GM23248 (cell line): ENCODE data around the gene RADIL. TPM values are rescaled to one million over a fixed set of nuclear protein-coding genes. Genes with fewer than 3 reads are reported as not detected.

Experiments used
- DNase-seq: peaks from one replicate; pipeline ENCODE4 v3.0.0-alpha.2; 2015
- H2AFZ ChIP-seq: fragments of 200-600 bp; sonication (generic); 2 replicates; pipeline ENCODE4 v1.6.1; 2016; ENCODE audit warnings: antibody characterized with exemption
- H3F3A ChIP-seq: fragments of 200-600 bp; sonication (generic); 2 replicates; pipeline ENCODE4 v1.6.1; 2016; ENCODE audit warnings: mild to moderate bottlenecking, antibody characterized with exemption, mixed run types; ENCODE audit not compliant: insufficient read depth
- H3K27ac ChIP-seq: fragments of 200-600 bp; sonication (generic); 2 replicates; pipeline ENCODE4 v1.5.1; 2016; ENCODE audit warnings: mild to moderate bottlenecking
- H3K27me3 ChIP-seq: fragments of 200-600 bp; sonication (generic); replicated peaks from 2 replicates; pipeline ENCODE4 v1.6.1; 2016; ENCODE audit warnings: mild to moderate bottlenecking; ENCODE audit not compliant: insufficient read depth
- H3K36me3 ChIP-seq: fragments of 200-600 bp; sonication (generic); 2 replicates; pipeline ENCODE4 v1.6.1; 2016; ENCODE audit warnings: low read depth, mild to moderate bottlenecking
- H3K4me1 ChIP-seq: fragments of 200-600 bp; sonication (generic); 2 replicates; pipeline ENCODE4 v1.6.1; 2016; ENCODE audit warnings: mild to moderate bottlenecking; ENCODE audit not compliant: insufficient read depth
- H3K4me2 ChIP-seq: fragments of 200-600 bp; sonication (generic); one replicate; pipeline ENCODE4 v1.6.1; 2016; ENCODE audit warnings: mild to moderate bottlenecking; ENCODE audit not compliant: unreplicated experiment
- H3K4me3 ChIP-seq: fragments of 200-600 bp; sonication (generic); 2 replicates; pipeline ENCODE4 v1.5.1; 2016; ENCODE audit warnings: mild to moderate bottlenecking
- H3K79me2 ChIP-seq: fragments of 200-600 bp; sonication (generic); 2 replicates; pipeline ENCODE4 v1.6.1; 2016; ENCODE audit warnings: mild to moderate bottlenecking; ENCODE audit not compliant: insufficient read depth
- H3K9ac ChIP-seq: fragments of 200-600 bp; sonication (generic); 2 replicates; pipeline ENCODE4 v1.6.1; 2016; ENCODE audit warnings: mild to moderate bottlenecking
- H3K9me2 ChIP-seq: fragments of 200-600 bp; sonication (generic); 2 replicates; pipeline ENCODE4 v1.6.1; 2016; ENCODE audit warnings: mixed run types, mild to moderate bottlenecking, moderate library complexity; ENCODE audit not compliant: insufficient read depth
- H3K9me3 ChIP-seq: fragments of 200-600 bp; sonication (generic); one replicate; pipeline ENCODE4 v1.6.1; 2017; ENCODE audit warnings: low read depth
- H4K20me1 ChIP-seq: fragments of 200-600 bp; sonication (generic); 2 replicates; pipeline ENCODE4 v1.6.0; 2016; ENCODE audit not compliant: insufficient read depth
- EZH2 ChIP-seq: fragments of 200-600 bp; sonication (generic); IDR thresholded peaks from 2 replicates; pipeline ENCODE4 v1.6.1; 2018; ENCODE audit warnings: antibody characterized with exemption, mild to moderate bottlenecking; ENCODE audit not compliant: insufficient read depth, poor library complexity, severe bottlenecking
- EZH2phosphoT487 ChIP-seq: fragments of 200-600 bp; sonication (generic); IDR thresholded peaks from 2 replicates; pipeline ENCODE4 v1.6.1; 2018; ENCODE audit warnings: antibody characterized with exemption, moderate library complexity, mild to moderate bottlenecking, low read depth; ENCODE audit not compliant: insufficient read depth
- WGBS, 2 experiments: methylation state at CpG; one replicate each; pipeline ENCODE4 v1.1.6; 2015 to 2017; ENCODE audit warnings: low lambda C conversion rate in 2 of 2, low coverage in 1 of 2; ENCODE audit errors: missing lambda C conversion rate in 2 of 2; 5-methylcytosine and 5-hydroxymethylcytosine counted together
- in situ Hi-C: fragments of 300-500 bp; cut with MboI; formaldehyde crosslinking; loops from 2 replicates; pipeline ENCODE4 v1.15.0; 2020
- polyA plus RNA-seq: library from polyadenylated mRNA; unstranded; fragments of >200 nt; fragmentation: Nextera tagmentation; extraction: Ambion mirVana; gene quantifications from 2 replicates; pipeline ENCODE4 v1.2.1, GENCODE V29; 2016
- total RNA-seq: library from RNA; depleted of rRNA; stranded (reverse); fragments of >200 nt; shearing (Covaris generic); gene quantifications from 2 replicates; pipeline ENCODE4 v1.2.3, GENCODE V29; 2014

The RADIL gene
- total and polyA plus RNA-seq, 2 experiments from 2014 or later, result 0.55 to 4.3 TPM

- no peaks in the 10 kb centered on the region for H3K79me2 ChIP-seq
- no peak for DNase-seq
- no peaks in the 10 kb centered on the region for H4K20me1 ChIP-seq
- no peaks in the 10 kb centered on the region for H3K9me3 ChIP-seq
- H3F3A ChIP-seq, result no peaks in the 10 kb centered on the region
- in situ Hi-C loops, result no loop called here
- H3K9me2 ChIP-seq, result no peaks in the 10 kb centered on the region
- 88 to 93% methylated on average over 15 to 30 of the region's 30 CpGs for WGBS, 2 experiments
- no peaks in the 10 kb centered on the region for H3K36me3 ChIP-seq
- no peaks in the 10 kb centered on the region for H3K4me1 ChIP-seq
- no peak overlapping the region for H3K9ac ChIP-seq
- H2AFZ ChIP-seq, result no peak overlapping the region
- no peak for TF ChIP-seq EZH2phosphoT487
- H3K27me3 ChIP-seq, result no peaks in the 10 kb centered on the region
- no peak overlapping the region for H3K4me2 ChIP-seq
- no peak overlapping the region for H3K27ac ChIP-seq
- H3K4me3 ChIP-seq, result no peak overlapping the region
Observed at GRCh38 chr7:4836206-4836661, 47.3 kb downstream of the RADIL start.

GRCh38 chr7:4835398-4836205 is 47.9 kb downstream of the RADIL start:
- H4K20me1 ChIP-seq, result no peaks in the 10 kb centered on the region
- no peaks in the 10 kb centered on the region for H3F3A ChIP-seq
- no peaks in the 10 kb centered on the region for H3K4me1 ChIP-seq
- WGBS, 2 experiments, result 92 to 94% methylated on average over 21 to 27 of the region's 28 CpGs
- no peak for DNase-seq
- H3K9me3 ChIP-seq, result no peaks in the 10 kb centered on the region
- no peak for TF ChIP-seq EZH2phosphoT487
- TF ChIP-seq EZH2, result no peak
- H3K27ac ChIP-seq, result no peak overlapping the region
- H3K79me2 ChIP-seq, result no peaks in the 10 kb centered on the region
- H3K36me3 ChIP-seq, result no peaks in the 10 kb centered on the region
- H3K9ac ChIP-seq, result no peak overlapping the region
- no peak overlapping the region for H2AFZ ChIP-seq
- H3K9me2 ChIP-seq, result no peaks in the 10 kb centered on the region
- no peak overlapping the region for H3K4me3 ChIP-seq
- H3K4me2 ChIP-seq, result no peak overlapping the region
- no peaks in the 10 kb centered on the region for H3K27me3 ChIP-seq
- in situ Hi-C loops, result no loop called here

GRCh38 chr7:4834601-4835397 is 48.7 kb downstream of the RADIL start:
- no peak for DNase-seq
- Histone ChIP-seq H3K9ac (no peak overlapping the region), H2AFZ (no peak overlapping the region), H3K36me3 (no peaks in the 10 kb centered on the region), H3K79me2 (no peaks in the 10 kb centered on the region), H3K27me3 (no peaks in the 10 kb centered on the region), H3K4me1 (no peaks in the 10 kb centered on the region), H3F3A (no peaks in the 10 kb centered on the region), H4K20me1 (no peaks in the 10 kb centered on the region), H3K27ac (no peak overlapping the region), H3K9me3 (no peaks in the 10 kb centered on the region), H3K4me2 (no peak overlapping the region), H3K4me3 (no peak overlapping the region), H3K9me2 (no peaks in the 10 kb centered on the region)
- 91 to 94% methylated on average over 53 to 60 of the region's 60 CpGs for WGBS, 2 experiments
- in situ Hi-C loops, result no loop called here
- no peak for TF ChIP-seq EZH2
- no peak for TF ChIP-seq EZH2phosphoT487

GRCh38 chr7:4833691-4834600 is 49.6 kb downstream of the RADIL start:
- TF ChIP-seq EZH2, result no peak
- no peak for TF ChIP-seq EZH2phosphoT487
- no peaks in the 10 kb centered on the region for H3K9me3 ChIP-seq
- no peaks in the 10 kb centered on the region for H4K20me1 ChIP-seq
- H3K9ac ChIP-seq, result no peak overlapping the region
- H3K36me3 ChIP-seq, result no peaks in the 10 kb centered on the region
- no peak overlapping the region for H3K27ac ChIP-seq
- DNase-seq, result no peak
- no peak overlapping the region for H2AFZ ChIP-seq
- in situ Hi-C loops, result no loop called here
- no peaks in the 10 kb centered on the region for H3K27me3 ChIP-seq
- no peak overlapping the region for H3K4me3 ChIP-seq
- H3K79me2 ChIP-seq, result no peaks in the 10 kb centered on the region
- no peaks in the 10 kb centered on the region for H3K9me2 ChIP-seq
- WGBS, 2 experiments, result 81 to 89% methylated on average over 21 to 33 of the region's 36 CpGs
- H3F3A ChIP-seq, result no peaks in the 10 kb centered on the region
- no peak overlapping the region for H3K4me2 ChIP-seq
- H3K4me1 ChIP-seq, result no peaks in the 10 kb centered on the region
